K562 treated with DMSO at 1 percent for 48 hours (cell line): ENCODE measurements around the gene UBC. TPM values are rescaled to one million over a fixed set of nuclear protein-coding genes. Genes with fewer than 3 reads are reported as not detected.

Experiments used
- total RNA-seq: library from RNA; unstranded; fragments of 300-600 nt; gene quantifications from 2 replicates; pipeline ENCODE4 v1.2.3, GENCODE V29; 2022; ENCODE audit warnings: low replicate concordance; ENCODE audit errors: extremely low read depth

The UBC gene
- total RNA-seq: 1,190 and 1,542 TPM in 2 replicates

GRCh38 chr12:124914392-124915238 lies at the start of gene UBC:
Gene UBC (minus strand): TSS chr12:124914650. CDS start chr12:124913771, 879 bp downstream.

GRCh38 chr12:124863416-124864325 lies 50.8 kb downstream of the UBC start, which contains the start of gene SCARB1:
Gene SCARB1 (minus strand): TSS chr12:124863864. CDS start chr12:124863720, 144 bp downstream.

Other genes starting within 250 kb of the UBC start
- gene SCARB1, start 50.8 kb downstream of the UBC start, total RNA-seq: not detected in 2 replicates
- not detected in 2 replicates for gene DHX37, start 74.5 kb upstream of the UBC start, total RNA-seq
- not detected in 2 replicates for gene BRI3BP, start 79.0 kb upstream of the UBC start, total RNA-seq
- not detected in 2 replicates for gene AACS, start 150.8 kb upstream of the UBC start, total RNA-seq